Bronchial epithelial cell (primary cell): Measurements from ENCODE around the gene SRGAP3. TPM values are rescaled to one million over a fixed set of nuclear protein-coding genes. Genes with fewer than 3 reads are reported as not detected.

Experiments used
- DNase-seq: peaks from one replicate; pipeline ENCODE4 v3.0.0-alpha.2; 2010; ENCODE audit warnings: low read depth
- FAIRE-seq: peaks from 2 replicates; lab custom pipeline; 2011; peaks lifted over from hg19 to GRCh38; lab: Jason Lieb, UNC
- H3K27me3 ChIP-seq: 2 replicates; pipeline ENCODE4 v1.5.1; 2011; ENCODE audit warnings: low read length; ENCODE audit not compliant: control insufficient read depth, insufficient read depth
- H3K36me3 ChIP-seq: 2 replicates; pipeline ENCODE4 v1.5.1; 2011; ENCODE audit warnings: low read length; ENCODE audit not compliant: control insufficient read depth, insufficient read depth
- H3K4me3 ChIP-seq: 2 replicates; pipeline ENCODE4 v1.5.1; 2011; ENCODE audit warnings: mild to moderate bottlenecking, low read depth, low read length, control low read depth
- total RNA-seq: library from RNA; depleted of rRNA; stranded (reverse); fragments of >200 nt; gene quantifications from 2 replicates; pipeline ENCODE4 v1.2.1, GENCODE V29; 2014
- TF ChIP-seq, protein P1 (sequence below): IDR thresholded peaks from 2 replicates; pipeline ENCODE4 v1.5.1; 2011; ENCODE audit warnings: mild to moderate bottlenecking, moderate library complexity, low read length, control low read depth, inconsistent platforms; ENCODE audit not compliant: insufficient read depth, severe bottlenecking

The SRGAP3 gene
- total RNA-seq, 1 donor from 2014 or later = 30.5 TPM

DNA sequence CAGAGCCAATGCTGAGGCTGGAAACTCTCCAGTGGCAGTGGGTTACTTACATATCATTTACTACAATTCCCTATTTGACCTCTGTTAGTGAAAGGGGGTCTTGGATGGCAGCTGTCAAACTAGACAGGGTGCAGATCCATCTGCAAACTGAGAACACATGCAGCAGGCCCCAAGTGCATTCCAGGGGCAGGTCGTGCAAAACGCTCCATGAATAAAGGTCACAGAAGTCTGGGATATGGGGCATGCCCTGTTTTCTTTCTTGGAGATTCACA is 261.1 kb downstream of the SRGAP3 start:
- Histone ChIP-seq H3K27me3 (no peaks in the 10 kb centered on the region), H3K4me3 (no peak overlapping the region), H3K36me3 (peaks cover 13% of the 10 kb centered on the region)
- FAIRE-seq = no peak
- DNase-seq = no peak
- TF ChIP-seq, protein P1, sequence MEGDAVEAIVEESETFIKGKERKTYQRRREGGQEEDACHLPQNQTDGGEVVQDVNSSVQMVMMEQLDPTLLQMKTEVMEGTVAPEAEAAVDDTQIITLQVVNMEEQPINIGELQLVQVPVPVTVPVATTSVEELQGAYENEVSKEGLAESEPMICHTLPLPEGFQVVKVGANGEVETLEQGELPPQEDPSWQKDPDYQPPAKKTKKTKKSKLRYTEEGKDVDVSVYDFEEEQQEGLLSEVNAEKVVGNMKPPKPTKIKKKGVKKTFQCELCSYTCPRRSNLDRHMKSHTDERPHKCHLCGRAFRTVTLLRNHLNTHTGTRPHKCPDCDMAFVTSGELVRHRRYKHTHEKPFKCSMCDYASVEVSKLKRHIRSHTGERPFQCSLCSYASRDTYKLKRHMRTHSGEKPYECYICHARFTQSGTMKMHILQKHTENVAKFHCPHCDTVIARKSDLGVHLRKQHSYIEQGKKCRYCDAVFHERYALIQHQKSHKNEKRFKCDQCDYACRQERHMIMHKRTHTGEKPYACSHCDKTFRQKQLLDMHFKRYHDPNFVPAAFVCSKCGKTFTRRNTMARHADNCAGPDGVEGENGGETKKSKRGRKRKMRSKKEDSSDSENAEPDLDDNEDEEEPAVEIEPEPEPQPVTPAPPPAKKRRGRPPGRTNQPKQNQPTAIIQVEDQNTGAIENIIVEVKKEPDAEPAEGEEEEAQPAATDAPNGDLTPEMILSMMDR = no peak

DNA sequence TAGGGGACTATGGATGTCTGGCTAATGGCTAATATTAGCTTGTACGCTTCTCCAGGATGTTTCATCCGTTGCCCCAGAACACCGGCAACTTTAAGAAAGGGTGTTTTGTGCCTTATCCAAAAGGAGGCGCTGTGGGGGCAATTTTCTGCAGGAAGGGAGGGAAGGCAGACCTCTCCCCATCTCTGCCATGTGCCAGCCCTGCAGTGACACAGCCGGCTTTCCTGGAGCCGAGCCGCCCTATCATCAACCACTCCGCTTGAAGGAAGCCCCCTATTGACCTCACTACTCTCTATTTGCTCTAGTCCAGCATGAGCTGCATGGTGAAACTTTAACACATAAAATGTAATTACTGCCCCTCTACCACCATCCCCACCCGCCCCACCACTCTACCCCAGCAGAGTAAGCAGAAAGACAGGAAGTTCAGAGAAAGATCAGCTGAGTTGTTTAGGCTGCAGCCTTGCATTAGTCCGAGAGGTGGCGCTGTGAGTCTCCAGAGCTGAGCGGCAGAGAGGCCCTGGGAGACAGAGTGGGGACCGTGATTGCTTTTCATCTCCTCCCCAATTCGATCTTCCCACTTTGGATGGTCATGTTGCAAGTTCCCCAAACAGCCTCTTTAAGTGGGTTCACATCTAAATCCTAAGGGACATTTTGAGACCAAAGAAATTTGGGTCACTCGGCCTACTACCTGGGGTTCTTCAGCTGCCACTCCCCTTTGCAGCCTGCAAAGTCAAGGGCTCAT is 261.6 kb downstream of the SRGAP3 start:
- H3K36me3 ChIP-seq = peaks cover 10% of the 10 kb centered on the region
- TF ChIP-seq, protein P1 = peak; percentile 90
- FAIRE-seq = no peak
- H3K4me3 ChIP-seq = no peak overlapping the region
- no peaks in the 10 kb centered on the region for H3K27me3 ChIP-seq
- DNase-seq = peak; percentile 52

DNA sequence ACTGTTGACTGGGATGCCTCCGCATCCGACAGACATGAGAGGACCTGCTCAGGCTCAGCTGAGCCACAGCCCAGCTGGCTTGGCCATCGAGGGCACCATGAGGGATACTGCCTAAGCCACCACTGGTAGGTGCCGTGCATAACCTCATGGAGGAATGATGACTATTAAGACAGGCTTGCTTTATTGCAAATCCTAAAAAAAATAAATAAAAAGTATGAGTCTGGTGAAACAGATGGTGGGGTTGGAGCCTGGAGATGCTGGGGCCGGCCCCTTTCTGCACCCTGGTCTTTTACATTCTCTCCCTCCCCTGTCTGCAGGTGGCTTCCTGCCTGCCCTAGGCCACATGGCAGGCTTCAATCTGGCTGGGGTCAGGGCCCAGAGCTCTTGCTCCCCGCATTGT is 262.2 kb downstream of the SRGAP3 start:
- no peaks in the 10 kb centered on the region for H3K27me3 ChIP-seq
- TF ChIP-seq, protein P1 = no peak
- H3K36me3 ChIP-seq = peaks cover 8% of the 10 kb centered on the region
- no peak for DNase-seq
- H3K4me3 ChIP-seq = no peak overlapping the region
- peak; percentile 62 for FAIRE-seq

DNA sequence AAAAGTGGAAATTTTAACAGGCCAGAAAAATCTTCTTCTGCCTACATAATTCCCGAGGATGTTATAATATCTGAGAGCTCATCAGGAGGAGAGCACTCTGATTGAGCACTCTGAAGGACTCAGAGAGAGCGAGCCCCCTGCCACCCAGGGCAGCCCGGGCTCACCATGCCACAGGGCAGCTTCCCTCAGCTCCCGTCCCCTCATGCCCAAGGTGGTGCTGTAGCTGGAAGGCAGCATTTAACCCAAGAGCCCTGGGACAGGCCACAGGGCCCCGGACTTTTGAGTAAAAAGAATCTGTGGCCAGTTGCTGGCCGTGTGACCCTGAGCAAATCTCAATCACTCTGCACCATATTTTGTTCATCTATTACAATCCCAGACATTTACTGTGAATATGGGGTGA is 262.7 kb downstream of the SRGAP3 start:
- Histone ChIP-seq H3K27me3 (no peaks in the 10 kb centered on the region), H3K4me3 (no peak overlapping the region), H3K36me3 (peaks cover 8% of the 10 kb centered on the region)
- no peak for FAIRE-seq
- TF ChIP-seq, protein P1 = no peak
- no peak for DNase-seq

DNA sequence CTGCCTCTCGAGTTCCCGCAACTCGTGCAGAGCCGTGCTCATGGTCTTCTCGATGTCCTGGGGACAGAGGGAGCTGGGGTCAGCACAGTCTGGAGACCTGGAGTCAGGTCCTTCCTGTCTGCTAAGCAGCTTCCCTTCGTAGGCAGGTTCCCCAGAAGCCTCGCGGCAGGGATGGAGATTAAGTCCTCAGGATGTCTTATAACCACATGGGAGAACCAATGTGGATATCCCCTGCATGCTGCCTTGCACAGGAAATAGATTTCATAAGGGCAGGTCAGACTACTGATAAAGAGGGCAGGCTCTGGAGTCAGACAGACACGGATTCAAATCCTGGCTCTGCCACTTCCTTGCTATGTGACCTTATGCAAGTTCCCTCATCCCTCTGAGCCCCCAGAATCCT is 263.6 kb downstream of the SRGAP3 start:
- peaks cover 3% of the 10 kb centered on the region for H3K36me3 ChIP-seq
- DNase-seq = no peak

More for the DNA sequence above, 263.6 kb downstream of the SRGAP3 start:
- TF ChIP-seq, protein P1 = no peak
- Histone ChIP-seq H3K4me3 (no peak overlapping the region), H3K27me3 (no peaks in the 10 kb centered on the region)
- FAIRE-seq = no peak
